Measurements from ENCODE around the gene RFTN1. TPM values are rescaled to one million over a fixed set of nuclear protein-coding genes. Genes with fewer than 3 reads are reported as not detected.

Gene RFTN1
- total and polyA plus RNA-seq, 2 donors (not counting 1 experiment from before 2014, with no cell fraction given) = 32.4 to 156 TPM

DNA sequence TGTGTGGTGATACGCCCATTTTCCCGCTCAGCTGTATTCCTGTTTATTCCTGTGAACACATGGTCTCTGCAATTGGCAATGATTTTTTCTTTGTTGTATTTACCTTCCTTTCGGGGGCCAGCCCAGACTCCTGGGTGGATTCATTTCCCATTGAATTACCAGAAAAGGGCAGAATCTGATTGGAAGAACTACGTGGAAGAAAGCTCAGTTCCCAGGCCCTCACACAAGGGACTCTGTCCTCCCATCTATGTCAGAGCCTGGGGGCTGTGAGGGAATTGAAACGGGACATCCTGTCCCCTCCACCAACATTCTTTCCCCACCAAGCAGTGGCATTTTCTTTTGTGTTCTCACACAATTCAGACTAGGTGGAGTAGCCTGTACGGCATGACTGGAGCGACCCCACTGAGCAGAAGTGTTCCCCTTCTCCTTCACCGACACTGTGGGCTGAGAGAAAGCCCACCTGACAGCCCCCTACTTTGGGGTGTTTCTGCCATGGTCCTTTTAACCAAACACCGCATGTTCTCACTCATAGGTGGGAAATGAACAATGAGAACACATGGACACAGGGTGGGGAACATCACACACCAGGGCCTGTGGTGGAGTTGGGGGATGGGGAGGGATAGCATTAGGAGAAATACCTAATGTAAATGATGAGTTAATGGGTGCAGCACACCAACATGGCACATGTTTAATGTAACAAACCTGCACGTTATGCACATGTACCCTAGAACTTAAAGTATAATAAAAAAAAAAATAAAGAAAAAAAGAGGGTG lies 32.1 kb upstream of the RFTN1 start:
- no peaks in the 10 kb centered on the region for H4K20me1 ChIP-seq (ENCODE audit: control insufficient read depth, insufficient read depth, low read length, poor library complexity, severe bottlenecking)
- no peak overlapping the region for H3K4me3 ChIP-seq (ENCODE audit: control extremely low read depth in 1 of 5, extremely low read depth in 1 of 5, insufficient read depth in 1 of 5, low read depth in 2 of 5, low read length in 4 of 5)
- no peak overlapping the region for H3K9ac ChIP-seq (ENCODE audit: low read length)
- H3K36me3 ChIP-seq (replicated peaks in 1 of 2; ENCODE audit: control extremely low read depth in 1 of 2, control insufficient read depth in 1 of 2, extremely low read depth in 1 of 2, insufficient read depth in 2 of 2, low read length in 1 of 2) = no peaks in the 10 kb centered on the region
- ATAC-seq (ENCODE audit: low read depth) (no peak), DNase-seq (no peak)
- H3K27me3 Mint-ChIP-seq = no peaks in the 10 kb centered on the region
- TF ChIP-seq, protein P1, sequence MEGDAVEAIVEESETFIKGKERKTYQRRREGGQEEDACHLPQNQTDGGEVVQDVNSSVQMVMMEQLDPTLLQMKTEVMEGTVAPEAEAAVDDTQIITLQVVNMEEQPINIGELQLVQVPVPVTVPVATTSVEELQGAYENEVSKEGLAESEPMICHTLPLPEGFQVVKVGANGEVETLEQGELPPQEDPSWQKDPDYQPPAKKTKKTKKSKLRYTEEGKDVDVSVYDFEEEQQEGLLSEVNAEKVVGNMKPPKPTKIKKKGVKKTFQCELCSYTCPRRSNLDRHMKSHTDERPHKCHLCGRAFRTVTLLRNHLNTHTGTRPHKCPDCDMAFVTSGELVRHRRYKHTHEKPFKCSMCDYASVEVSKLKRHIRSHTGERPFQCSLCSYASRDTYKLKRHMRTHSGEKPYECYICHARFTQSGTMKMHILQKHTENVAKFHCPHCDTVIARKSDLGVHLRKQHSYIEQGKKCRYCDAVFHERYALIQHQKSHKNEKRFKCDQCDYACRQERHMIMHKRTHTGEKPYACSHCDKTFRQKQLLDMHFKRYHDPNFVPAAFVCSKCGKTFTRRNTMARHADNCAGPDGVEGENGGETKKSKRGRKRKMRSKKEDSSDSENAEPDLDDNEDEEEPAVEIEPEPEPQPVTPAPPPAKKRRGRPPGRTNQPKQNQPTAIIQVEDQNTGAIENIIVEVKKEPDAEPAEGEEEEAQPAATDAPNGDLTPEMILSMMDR (IDR thresholded peaks at IDR 0.05) = no peak
- no peak for TF ChIP-seq EZH2 (IDR thresholded peaks at IDR 0.05; ENCODE audit: borderline replicate concordance, insufficient read depth, low read depth, low read length, poor library complexity, severe bottlenecking)
- H3K4me1 Mint-ChIP-seq = no peaks in the 10 kb centered on the region
- intact Hi-C loops (cut with micrococcal nuclease) = no loop called here
- H3K9me3 Mint-ChIP-seq (ENCODE audit: insufficient read depth) = no peaks in the 10 kb centered on the region
- H3K27ac ChIP-seq (ENCODE audit: low read length in 2 of 2) = no peak overlapping the region
- POLR2A ChIA-PET = no interaction called here
- no peak overlapping the region for H2AFZ ChIP-seq (ENCODE audit: insufficient read depth, low read depth, low read length, poor library complexity, severe bottlenecking)
- H3K79me2 ChIP-seq (ENCODE audit: control insufficient read depth, insufficient read depth, low read length) = no peaks in the 10 kb centered on the region
- CTCF ChIA-PET = interaction anchor here (1.0 to 1.3 kb wide), 2 partner anchors 255 to 257 kb away, joined by 4 to 10 read pairs; no protein-coding TSS in a partner anchor
- no peak overlapping the region for H3K27ac Mint-ChIP-seq
- no peak overlapping the region for H3K4me2 ChIP-seq (replicated peaks; ENCODE audit: low read depth, low read length, poor library complexity, severe bottlenecking)
- no peak overlapping the region for H3K4me3 Mint-ChIP-seq
- 96% methylated on average over 5 of the region's 10 CpGs for WGBS (ENCODE audit: insufficient coverage)
- H3K9me3 ChIP-seq (ENCODE audit: control extremely low read depth in 1 of 3, control insufficient read depth in 2 of 3, insufficient read depth in 1 of 3, low read length in 2 of 3) = peaks cover 0 to 3% (median 0%) of the 10 kb centered on the region in 3 donors
- peaks cover 0 to 2% of the 10 kb centered on the region in 2 donors for H3K4me1 ChIP-seq (ENCODE audit: control insufficient read depth in 2 of 2, insufficient read depth in 2 of 2, low read length in 2 of 2)
- H3K27me3 ChIP-seq (replicated peaks in 1 of 4; ENCODE audit: control extremely low read depth in 1 of 4, control insufficient read depth in 3 of 4, insufficient read depth in 4 of 4, low read length in 3 of 4) = peaks cover 0 to 6% (median 1%) of the 10 kb centered on the region in 4 experiments

DNA sequence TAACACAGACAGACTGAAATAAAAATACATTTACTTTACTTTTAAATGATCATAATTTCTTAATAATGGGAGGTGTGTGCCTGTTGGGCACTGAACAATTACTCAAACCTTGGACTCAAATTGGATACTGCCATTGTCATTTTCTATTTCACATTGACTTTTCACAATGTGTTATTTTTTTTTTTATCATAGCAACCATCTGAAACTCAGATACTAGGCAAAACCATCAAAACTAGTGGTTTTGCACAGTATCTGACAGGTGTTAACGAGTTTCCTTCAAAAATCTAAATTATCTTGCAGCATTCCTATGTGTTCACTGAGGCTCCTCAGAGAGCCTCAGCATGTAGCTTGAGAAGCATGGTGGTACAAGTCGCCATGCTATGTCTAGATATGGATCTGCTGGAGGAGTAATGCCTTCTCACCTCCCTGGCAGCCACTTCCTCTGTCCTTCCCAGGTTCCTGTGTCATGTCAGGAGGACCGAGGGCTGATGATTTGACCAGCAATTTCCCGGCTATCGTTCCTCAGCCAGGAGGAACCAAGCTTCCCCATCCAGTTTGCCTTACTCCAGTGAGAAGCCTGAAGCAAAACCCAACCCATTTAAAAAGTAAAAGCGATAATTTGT lies 29.9 kb upstream of the RFTN1 start:
- no peaks in the 10 kb centered on the region for H4K20me1 ChIP-seq (ENCODE audit: control insufficient read depth, insufficient read depth, low read length, poor library complexity, severe bottlenecking)
- ATAC-seq (ENCODE audit: low read depth) = no peak
- ChIA-PET CTCF (interaction anchor here (1.2 kb wide), 1 partner anchor 253 kb away, joined by 4 read pairs; no protein-coding TSS in a partner anchor), POLR2A (no interaction called here)
- H3K36me3 ChIP-seq (replicated peaks in 1 of 2; ENCODE audit: control extremely low read depth in 1 of 2, control insufficient read depth in 1 of 2, extremely low read depth in 1 of 2, insufficient read depth in 2 of 2, low read length in 1 of 2) = no peaks in the 10 kb centered on the region
- peaks cover 0 to 8% (median 3%) of the 10 kb centered on the region in 4 experiments for H3K27me3 ChIP-seq (replicated peaks in 1 of 4; ENCODE audit: control extremely low read depth in 1 of 4, control insufficient read depth in 3 of 4, insufficient read depth in 4 of 4, low read length in 3 of 4)
- H3K4me1 ChIP-seq (ENCODE audit: control insufficient read depth in 2 of 2, insufficient read depth in 2 of 2, low read length in 2 of 2) = no peaks in the 10 kb centered on the region
- DNase-seq = no peak
- no peak overlapping the region for H3K27ac ChIP-seq (ENCODE audit: low read length in 2 of 2)
- H3K4me1 Mint-ChIP-seq = no peaks in the 10 kb centered on the region
- no peaks in the 10 kb centered on the region for H3K79me2 ChIP-seq (ENCODE audit: control insufficient read depth, insufficient read depth, low read length)
- H2AFZ ChIP-seq (ENCODE audit: insufficient read depth, low read depth, low read length, poor library complexity, severe bottlenecking) = no peak overlapping the region
- no peaks in the 10 kb centered on the region for H3K9me3 Mint-ChIP-seq (ENCODE audit: insufficient read depth)
- H3K9ac ChIP-seq (ENCODE audit: low read length) = no peak overlapping the region
- H3K4me3 Mint-ChIP-seq = no peak overlapping the region
- H3K4me2 ChIP-seq (replicated peaks; ENCODE audit: low read depth, low read length, poor library complexity, severe bottlenecking) = no peak overlapping the region
- TF ChIP-seq EZH2 (IDR thresholded peaks at IDR 0.05; ENCODE audit: borderline replicate concordance, insufficient read depth, low read depth, low read length, poor library complexity, severe bottlenecking) = no peak
- TF ChIP-seq, protein P1 (IDR thresholded peaks at IDR 0.05) = no peak
- WGBS (ENCODE audit: insufficient coverage) = 84% methylated on average over 5 of the region's 6 CpGs
- H3K9me3 ChIP-seq (ENCODE audit: control extremely low read depth in 1 of 3, control insufficient read depth in 2 of 3, insufficient read depth in 1 of 3, low read length in 2 of 3) = peaks cover 0 to 3% (median 2%) of the 10 kb centered on the region in 3 donors
- H3K27me3 Mint-ChIP-seq = peaks cover 6% of the 10 kb centered on the region
- intact Hi-C loops (cut with micrococcal nuclease) = no loop called here
- H3K4me3 ChIP-seq (ENCODE audit: control extremely low read depth in 1 of 5, extremely low read depth in 1 of 5, insufficient read depth in 1 of 5, low read depth in 2 of 5, low read length in 4 of 5) = no peak overlapping the region
- no peak overlapping the region for H3K27ac Mint-ChIP-seq
